CD14-positive monocyte (primary cell): ENCODE results near the gene ROR1. TPM values are rescaled to one million over a fixed set of nuclear protein-coding genes. Genes with fewer than 3 reads are reported as not detected.

Experiments used
- DNase-seq, 3 donors: peaks; one replicate each; pipeline ENCODE4 v3.0.0-alpha.2; 2011 to 2022
- H2AFZ ChIP-seq: 2 replicates; pipeline ENCODE4 v1.6.0; 2012; ENCODE audit warnings: mild to moderate bottlenecking, low read depth, low read length, inconsistent platforms; ENCODE audit not compliant: insufficient read depth, poor library complexity, severe bottlenecking
- H3K27ac ChIP-seq, 2 donors: 1 replicate in 1 of 2; 2 replicates in 1 of 2; pipeline ENCODE4 v1.5.1; 2012 to 2013; ENCODE audit warnings: low read length in 2 of 2, control low read depth in 1 of 2, inconsistent platforms in 1 of 2, low read depth in 1 of 2, mild to moderate bottlenecking in 1 of 2
- H3K27me3 ChIP-seq, 2 donors: one replicate each; pipeline versions ENCODE4 v1.6.0 to v1.6.1; 2011 to 2013; ENCODE audit warnings: low read length in 2 of 2; ENCODE audit not compliant: control insufficient read depth in 2 of 2, insufficient read depth in 2 of 2
- H3K36me3 ChIP-seq, 2 donors: replicated peaks in 1 of 2; 1 replicate in 1 of 2; 2 replicates in 1 of 2; pipeline versions ENCODE4 v1.5.1 to v1.6.1; 2012 to 2013; ENCODE audit warnings: low read length in 2 of 2, control low read depth in 1 of 2, inconsistent platforms in 1 of 2, mild to moderate bottlenecking in 1 of 2; ENCODE audit not compliant: insufficient read depth in 2 of 2, control insufficient read depth in 1 of 2
- H3K4me1 ChIP-seq, 2 donors: 1 replicate in 1 of 2; 2 replicates in 1 of 2; pipeline versions ENCODE4 v1.5.1 to v1.6.1; 2012 to 2013; ENCODE audit warnings: low read length in 2 of 2, control low read depth in 1 of 2, inconsistent platforms in 1 of 2, mild to moderate bottlenecking in 1 of 2, moderate library complexity in 1 of 2; ENCODE audit not compliant: insufficient read depth in 2 of 2, control insufficient read depth in 1 of 2
- H3K4me2 ChIP-seq: replicated peaks from 2 replicates; pipeline ENCODE3; 2012; ENCODE audit warnings: low read length, moderate library complexity, mild to moderate bottlenecking; ENCODE audit not compliant: poor library complexity, severe bottlenecking; ENCODE audit errors: extremely low read depth
- H3K4me3 ChIP-seq, 3 experiments: fragments of 200-600 bp in 1 of 3; sonication (generic) in 1 of 3; replicated peaks in 1 of 3; 1 replicate in 2 of 3; 2 replicates in 1 of 3; pipeline ENCODE4 v1.5.1; 2011 to 2013; ENCODE audit warnings: low read length in 3 of 3, mild to moderate bottlenecking in 3 of 3, control low read depth in 2 of 3, low read depth in 2 of 3, inconsistent platforms in 1 of 3, moderate library complexity in 1 of 3
- H3K79me2 ChIP-seq: 2 replicates; pipeline ENCODE4 v1.6.0; 2012; ENCODE audit warnings: mild to moderate bottlenecking, control low read depth, inconsistent platforms, low read length, moderate library complexity; ENCODE audit not compliant: insufficient read depth
- H3K9ac ChIP-seq: 2 replicates; pipeline ENCODE4 v1.6.0; 2017; ENCODE audit warnings: low read length, mild to moderate bottlenecking; ENCODE audit not compliant: insufficient read depth, poor library complexity, severe bottlenecking
- H3K9me3 ChIP-seq, 2 donors: replicated peaks in 1 of 2; 1 replicate in 1 of 2; 2 replicates in 1 of 2; pipeline versions ENCODE4 v1.5.1 to v1.6.1; 2012 to 2013; ENCODE audit warnings: low read length in 2 of 2, control low read depth in 1 of 2; ENCODE audit not compliant: control insufficient read depth in 1 of 2, insufficient read depth in 1 of 2
- H4K20me1 ChIP-seq: 2 replicates; pipeline ENCODE4 v1.6.0; 2012; ENCODE audit warnings: mild to moderate bottlenecking, low read length, control low read depth, moderate library complexity; ENCODE audit not compliant: insufficient read depth
- H3K27ac Mint-ChIP-seq, 7 donors: one replicate each; pipeline ENCODE4 v1.8.0; 2020; ENCODE audit warnings: mild to moderate bottlenecking in 7 of 7, mixed read lengths in 7 of 7, moderate library complexity in 6 of 7, inconsistent platforms in 2 of 7
- H3K27me3 Mint-ChIP-seq, 3 donors: one replicate each; pipeline ENCODE4 v1.8.0; 2021 to 2022; ENCODE audit warnings: low read depth in 3 of 3, mild to moderate bottlenecking in 3 of 3, mixed read lengths in 3 of 3, moderate library complexity in 3 of 3, inconsistent platforms in 1 of 3
- H3K36me3 Mint-ChIP-seq, 2 donors: one replicate each; pipeline ENCODE4 v1.8.0; 2020; ENCODE audit warnings: mixed read lengths in 2 of 2, inconsistent platforms in 1 of 2, mild to moderate bottlenecking in 1 of 2
- H3K4me1 Mint-ChIP-seq: one replicate; pipeline ENCODE4 v1.8.0; 2020; ENCODE audit warnings: mild to moderate bottlenecking, mixed read lengths
- H3K4me3 Mint-ChIP-seq, 2 donors: one replicate each; pipeline ENCODE4 v1.8.0; 2020; ENCODE audit warnings: mild to moderate bottlenecking in 2 of 2, mixed read lengths in 2 of 2, moderate library complexity in 1 of 2
- H3K9me3 Mint-ChIP-seq, 7 donors: one replicate each; pipeline ENCODE4 v1.8.0; 2020 to 2022; ENCODE audit warnings: mixed read lengths in 7 of 7, mild to moderate bottlenecking in 6 of 7, moderate library complexity in 6 of 7, inconsistent platforms in 2 of 7
- CTCF ChIP-seq: fragments of 200-600 bp; IDR thresholded peaks from one replicate; pipeline ENCODE4 v1.8.0; 2022; ENCODE audit warnings: antibody characterized with exemption, mild to moderate bottlenecking
- WGBS: methylation state at CpG from one replicate; pipeline ENCODE4 v1.1.5; 2013; ENCODE audit warnings: missing lambda C conversion rate; ENCODE audit not compliant: insufficient coverage; 5-methylcytosine and 5-hydroxymethylcytosine counted together
- intact Hi-C, 2 donors: fragments of 100-400 bp; cut with micrococcal nuclease; formaldehyde crosslinking; loops; one replicate each; pipeline versions ENCODE4 v1.15.0 to v1.15.1; 2023
- polyA plus RNA-seq, 3 donors: library from polyadenylated mRNA; depleted of rRNA in 1 of 3; unstranded in 2 of 3; stranded (reverse) in 1 of 3; fragments of 300-500 nt in 2 of 3; fragments of >200 nt in 1 of 3; fragmentation: Illumina TruSeq in 2 of 3; gene quantifications; 1 replicate in 2 of 3; 2 replicates in 1 of 3; pipeline ENCODE4 v1.2.3, GENCODE V29; 2012 to 2021

ROR1 gene
- polyA plus RNA-seq, 3 donors: not detected

- no peaks in the 10 kb centered on the region for H4K20me1 ChIP-seq
- Mint-ChIP-seq H3K36me3 (no peaks in the 10 kb centered on the region), H3K9me3 (peaks cover 0 to 4% (median 0%) of the 10 kb centered on the region in 7 donors), H3K4me1 (no peaks in the 10 kb centered on the region), H3K4me3 (no peak overlapping the region), H3K27me3 (peaks cover 0 to 1% (median 0%) of the 10 kb centered on the region in 3 donors), H3K27ac (no peak overlapping the region)
- H3K9me3 ChIP-seq: no peaks in the 10 kb centered on the region
- intact Hi-C loops: no loop called here
- no peaks in the 10 kb centered on the region for H3K4me1 ChIP-seq
- no peak overlapping the region for H3K27ac ChIP-seq
- DNase-seq: no peak
- no peaks in the 10 kb centered on the region for H3K79me2 ChIP-seq
- H3K4me2 ChIP-seq: no peak overlapping the region
- no peaks in the 10 kb centered on the region for H3K36me3 ChIP-seq
- no peak overlapping the region for H3K4me3 ChIP-seq
- no peak for TF ChIP-seq CTCF
- no peak overlapping the region for H3K9ac ChIP-seq
- no peaks in the 10 kb centered on the region for H3K27me3 ChIP-seq
- WGBS: no CpG with 5 or more reads among the region's 1 CpG
- no peak overlapping the region for H2AFZ ChIP-seq
Observed at GRCh38 chr1:63981408-63981773, 207.6 kb downstream of the ROR1 start.

GRCh38 chr1:63982201-63982600, 208.4 kb downstream of the ROR1 start:
- H3K9me3 ChIP-seq: no peaks in the 10 kb centered on the region
- Mint-ChIP-seq H3K27ac (no peak overlapping the region), H3K27me3 (peaks cover 0 to 1% (median 0%) of the 10 kb centered on the region in 3 donors), H3K4me3 (no peak overlapping the region), H3K9me3 (no peaks in the 10 kb centered on the region), H3K36me3 (no peaks in the 10 kb centered on the region), H3K4me1 (no peaks in the 10 kb centered on the region)
- H3K4me1 ChIP-seq: no peaks in the 10 kb centered on the region
- H3K27me3 ChIP-seq: no peaks in the 10 kb centered on the region
- no peak for TF ChIP-seq CTCF
- WGBS: no CpG with 5 or more reads among the region's 3 CpGs
- intact Hi-C loops: no loop called here
- H3K4me3 ChIP-seq: no peak overlapping the region
- no peaks in the 10 kb centered on the region for H3K79me2 ChIP-seq
- no peaks in the 10 kb centered on the region for H4K20me1 ChIP-seq
- H3K4me2 ChIP-seq: no peak overlapping the region
- DNase-seq: no peak
- H3K9ac ChIP-seq: no peak overlapping the region
- H3K27ac ChIP-seq: no peak overlapping the region
- H3K36me3 ChIP-seq: no peaks in the 10 kb centered on the region
- no peak overlapping the region for H2AFZ ChIP-seq
